ENCODE measurements around the gene ZC3H6.

ZC3H6 gene

DNA sequence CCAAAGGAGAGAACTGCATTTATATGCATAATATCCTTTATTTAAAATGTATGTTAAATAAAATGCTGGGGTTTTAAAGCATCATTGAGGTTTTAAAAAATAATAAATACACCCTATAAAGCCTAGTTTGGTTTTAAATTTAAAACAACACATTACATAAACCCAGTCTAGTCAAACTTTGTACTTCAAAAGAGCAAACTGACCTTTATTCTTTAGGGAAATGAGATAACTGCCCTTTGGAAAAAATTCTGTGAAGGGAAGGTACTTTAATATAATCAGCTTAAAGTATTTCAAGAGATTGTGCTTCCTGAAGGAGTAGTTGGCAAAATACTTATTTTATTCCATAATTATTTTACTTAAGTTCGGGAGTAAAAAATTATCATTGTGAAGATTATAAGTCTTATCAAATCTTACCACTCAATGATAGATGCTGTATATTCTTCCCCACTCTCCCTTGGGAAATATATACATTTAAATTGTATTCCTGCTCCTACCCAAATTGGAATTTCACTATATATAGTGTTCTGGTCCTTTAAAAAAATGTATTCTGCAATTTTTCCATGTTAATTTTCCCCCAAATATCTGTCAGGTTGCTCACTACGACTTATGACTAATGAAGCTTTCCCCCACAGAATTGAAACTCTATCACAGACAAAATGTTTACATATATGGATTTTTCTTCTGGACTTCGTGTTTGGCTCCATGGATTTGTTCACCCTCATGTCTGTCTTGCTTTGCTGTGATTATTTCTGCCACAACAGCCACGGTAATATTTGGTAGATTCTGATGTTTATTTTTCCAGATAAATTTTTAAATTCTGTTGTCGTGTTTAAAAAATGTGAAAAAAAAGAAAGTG is 42.1 kb downstream of the ZC3H6 start:
- no peak for ATAC-seq
- TF ChIP-seq ZNF565 (CRISPR knock-in tag; conservative IDR thresholded peaks at IDR 0.05; ENCODE audit: low read depth) = no peak
- TF ChIP-seq GLIS3 (CRISPR knock-in tag; IDR thresholded peaks at IDR 0.05) = no peak
- TF ChIP-seq, protein P1, sequence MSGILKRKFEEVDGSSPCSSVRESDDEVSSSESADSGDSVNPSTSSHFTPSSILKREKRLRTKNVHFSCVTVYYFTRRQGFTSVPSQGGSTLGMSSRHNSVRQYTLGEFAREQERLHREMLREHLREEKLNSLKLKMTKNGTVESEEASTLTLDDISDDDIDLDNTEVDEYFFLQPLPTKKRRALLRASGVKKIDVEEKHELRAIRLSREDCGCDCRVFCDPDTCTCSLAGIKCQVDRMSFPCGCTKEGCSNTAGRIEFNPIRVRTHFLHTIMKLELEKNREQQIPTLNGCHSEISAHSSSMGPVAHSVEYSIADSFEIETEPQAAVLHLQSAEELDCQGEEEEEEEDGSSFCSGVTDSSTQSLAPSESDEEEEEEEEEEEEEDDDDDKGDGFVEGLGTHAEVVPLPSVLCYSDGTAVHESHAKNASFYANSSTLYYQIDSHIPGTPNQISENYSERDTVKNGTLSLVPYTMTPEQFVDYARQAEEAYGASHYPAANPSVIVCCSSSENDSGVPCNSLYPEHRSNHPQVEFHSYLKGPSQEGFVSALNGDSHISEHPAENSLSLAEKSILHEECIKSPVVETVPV (CRISPR knock-in tag; IDR thresholded peaks at IDR 0.05) = no peak
- TF ChIP-seq, protein P2, sequence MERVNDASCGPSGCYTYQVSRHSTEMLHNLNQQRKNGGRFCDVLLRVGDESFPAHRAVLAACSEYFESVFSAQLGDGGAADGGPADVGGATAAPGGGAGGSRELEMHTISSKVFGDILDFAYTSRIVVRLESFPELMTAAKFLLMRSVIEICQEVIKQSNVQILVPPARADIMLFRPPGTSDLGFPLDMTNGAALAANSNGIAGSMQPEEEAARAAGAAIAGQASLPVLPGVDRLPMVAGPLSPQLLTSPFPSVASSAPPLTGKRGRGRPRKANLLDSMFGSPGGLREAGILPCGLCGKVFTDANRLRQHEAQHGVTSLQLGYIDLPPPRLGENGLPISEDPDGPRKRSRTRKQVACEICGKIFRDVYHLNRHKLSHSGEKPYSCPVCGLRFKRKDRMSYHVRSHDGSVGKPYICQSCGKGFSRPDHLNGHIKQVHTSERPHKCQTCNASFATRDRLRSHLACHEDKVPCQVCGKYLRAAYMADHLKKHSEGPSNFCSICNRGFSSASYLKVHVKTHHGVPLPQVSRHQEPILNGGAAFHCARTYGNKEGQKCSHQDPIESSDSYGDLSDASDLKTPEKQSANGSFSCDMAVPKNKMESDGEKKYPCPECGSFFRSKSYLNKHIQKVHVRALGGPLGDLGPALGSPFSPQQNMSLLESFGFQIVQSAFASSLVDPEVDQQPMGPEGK (CRISPR knock-in tag; IDR thresholded peaks at IDR 0.05; ENCODE audit: borderline replicate concordance) = no peak
- no peak for TF ChIP-seq ESRRG (CRISPR knock-in tag; IDR thresholded peaks at IDR 0.05)
- no peak for TF ChIP-seq ZFP3 (CRISPR knock-in tag; IDR thresholded peaks at IDR 0.05)
- no peak for TF ChIP-seq ISL1 (CRISPR knock-in tag; IDR thresholded peaks at IDR 0.05)
- TF ChIP-seq ZFP30 (CRISPR knock-in tag; IDR thresholded peaks at IDR 0.05) = no peak
- TF ChIP-seq ZNF8 (CRISPR knock-in tag; IDR thresholded peaks at IDR 0.05) = no peak
- TF ChIP-seq CREB5 (CRISPR knock-in tag; IDR thresholded peaks at IDR 0.05; ENCODE audit: low read depth) = no peak

GRCh38 chr2:112318515-112318914 is 43.1 kb downstream of the ZC3H6 start:
- no peak for ATAC-seq
- no peak for TF ChIP-seq POU6F1 (CRISPR knock-in tag; IDR thresholded peaks at IDR 0.05; ENCODE audit: borderline replicate concordance, low read depth)

DNA sequence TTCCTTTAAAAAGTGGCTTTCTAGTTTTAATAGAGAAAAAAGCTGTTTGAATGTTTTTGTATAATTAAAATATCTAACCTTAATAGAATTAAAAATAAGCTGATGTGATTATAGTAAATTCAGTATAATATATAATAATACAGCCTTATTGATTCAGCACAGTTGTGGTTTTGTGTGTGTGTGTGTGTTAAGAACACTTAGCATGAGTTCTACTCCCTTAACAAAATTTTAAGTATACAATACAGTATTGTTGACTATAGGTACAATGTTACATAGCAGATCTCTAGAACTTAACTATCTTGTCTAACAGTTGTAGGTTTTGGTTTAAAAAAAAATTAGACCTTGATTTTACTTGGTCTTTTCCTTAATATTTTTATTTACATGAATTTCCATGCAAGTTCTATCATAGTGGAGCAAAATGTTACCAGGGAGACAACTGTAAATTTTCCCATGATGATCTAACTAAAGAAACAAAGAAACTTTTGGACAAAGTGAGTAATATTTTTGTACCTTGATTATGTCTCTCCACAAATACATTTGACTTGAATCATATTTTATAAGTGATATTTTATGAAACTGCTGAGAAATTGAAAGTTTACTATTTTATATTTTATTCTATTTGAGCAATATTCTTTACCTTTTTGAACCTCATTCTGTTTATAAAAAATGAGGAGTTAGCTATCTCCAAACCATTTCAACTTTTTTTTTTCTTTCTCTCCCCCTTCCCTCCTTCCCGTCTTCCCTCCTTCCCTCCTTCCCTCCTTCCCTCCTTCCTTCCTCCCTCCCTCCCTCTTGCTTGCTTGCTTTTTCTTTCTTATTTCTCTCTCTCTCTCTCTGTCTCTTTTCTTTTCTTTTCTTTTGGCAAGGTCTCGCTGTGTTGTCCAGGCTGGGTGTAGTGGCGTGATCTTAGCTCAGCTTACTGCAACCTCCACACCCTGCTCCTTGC is 46.3 kb downstream of the ZC3H6 start:
- no peak for ATAC-seq
- TF ChIP-seq BACH2 (CRISPR knock-in tag; IDR thresholded peaks at IDR 0.05; ENCODE audit: borderline replicate concordance) = no peak
- no peak for TF ChIP-seq PPARA (CRISPR knock-in tag; IDR thresholded peaks at IDR 0.05; ENCODE audit: borderline replicate concordance)
- no peak for TF ChIP-seq ESRRG (CRISPR knock-in tag; IDR thresholded peaks at IDR 0.05)
- TF ChIP-seq, protein P2 (CRISPR knock-in tag; IDR thresholded peaks at IDR 0.05; ENCODE audit: borderline replicate concordance) = no peak
- no peak for TF ChIP-seq ZFP30 (CRISPR knock-in tag; IDR thresholded peaks at IDR 0.05)
- TF ChIP-seq CREB5 (CRISPR knock-in tag; IDR thresholded peaks at IDR 0.05; ENCODE audit: low read depth) = no peak
- TF ChIP-seq GLIS3 (CRISPR knock-in tag; IDR thresholded peaks at IDR 0.05) = no peak
- TF ChIP-seq ZNF8 (CRISPR knock-in tag; IDR thresholded peaks at IDR 0.05) = no peak
- TF ChIP-seq ZNF565 (CRISPR knock-in tag; conservative IDR thresholded peaks at IDR 0.05; ENCODE audit: low read depth) = no peak
- TF ChIP-seq ZC3H10 (CRISPR knock-in tag; IDR thresholded peaks at IDR 0.05) = no peak
- no peak for TF ChIP-seq SNAI2 (CRISPR knock-in tag; IDR thresholded peaks at IDR 0.05)
- no peak for TF ChIP-seq CSDC2 (CRISPR knock-in tag; IDR thresholded peaks at IDR 0.05)

Measured in SK-N-SH treated with all-trans-retinoic acid at 6 μM for 48 hours (cell line).